HG02870 (cell line): Measurements from ENCODE around the gene MED22.
"Not testable (repeated sequence)": the region's sequence is repeated elsewhere in the genome, so short reads cannot be mapped to it uniquely, and the experiment has no call there.

Experiments used
- ATAC-seq: cut with Tn5 transposase; IDR thresholded peaks from one replicate; pipeline ENCODE4 v1.9.1; 2021; ENCODE audit warnings: mild to moderate bottlenecking, moderate library complexity; ENCODE audit not compliant: unreplicated experiment

Gene MED22

GRCh38 chr9:133307301-133307700 lies 40.6 kb downstream of the MED22 start:
- ATAC-seq, result no peak

GRCh38 chr9:133306242-133307204 lies 41.4 kb downstream of the MED22 start:
- ATAC-seq, result no peak

- no peak for ATAC-seq
These were observed 42.2 kb downstream of the MED22 start for GRCh38 chr9:133305731-133306130.

GRCh38 chr9:133304477-133305377 lies 43.2 kb downstream of the MED22 start:
- no peak for ATAC-seq

- no peak for ATAC-seq
These were observed 43.8 kb downstream of the MED22 start for GRCh38 chr9:133304158-133304470.

- no peak for ATAC-seq
These were observed 44.4 kb downstream of the MED22 start for GRCh38 chr9:133303266-133304157.

GRCh38 chr9:133301253-133302230 lies 46.4 kb downstream of the MED22 start:
- no peak for ATAC-seq

GRCh38 chr9:133299996-133300395 lies 47.9 kb downstream of the MED22 start:
- ATAC-seq, result not testable (repeated sequence)

- ATAC-seq, result no peak
These were observed 53.7 kb downstream of the MED22 start for GRCh38 chr9:133294257-133294656.

GRCh38 chr9:133290751-133291302 lies 57.1 kb downstream of the MED22 start:
- ATAC-seq, result no peak
